ENCODE results near the gene PCP4.

PCP4 gene

DNA sequence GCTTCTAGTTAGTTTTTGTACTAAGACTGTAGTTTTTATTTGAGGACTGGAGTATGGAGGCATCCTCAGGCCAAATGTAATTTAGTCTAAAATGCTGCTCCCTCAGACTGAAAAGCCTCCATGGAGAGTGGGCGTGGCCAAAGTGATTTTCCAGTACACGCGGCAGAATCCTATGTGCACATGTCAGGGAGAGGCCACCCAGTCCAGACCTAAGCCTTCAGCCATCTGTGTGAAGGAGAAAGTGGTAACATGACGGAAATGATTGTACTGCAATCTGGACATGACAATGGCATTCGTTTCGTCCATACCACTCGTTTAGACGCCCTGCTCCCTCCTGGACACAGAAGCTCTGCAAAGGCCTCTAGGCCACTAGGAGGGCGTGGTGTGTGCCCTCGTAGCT is 56.2 kb downstream of the PCP4 start:
- no peak for DNase-seq (ENCODE audit: low spot score)

DNA sequence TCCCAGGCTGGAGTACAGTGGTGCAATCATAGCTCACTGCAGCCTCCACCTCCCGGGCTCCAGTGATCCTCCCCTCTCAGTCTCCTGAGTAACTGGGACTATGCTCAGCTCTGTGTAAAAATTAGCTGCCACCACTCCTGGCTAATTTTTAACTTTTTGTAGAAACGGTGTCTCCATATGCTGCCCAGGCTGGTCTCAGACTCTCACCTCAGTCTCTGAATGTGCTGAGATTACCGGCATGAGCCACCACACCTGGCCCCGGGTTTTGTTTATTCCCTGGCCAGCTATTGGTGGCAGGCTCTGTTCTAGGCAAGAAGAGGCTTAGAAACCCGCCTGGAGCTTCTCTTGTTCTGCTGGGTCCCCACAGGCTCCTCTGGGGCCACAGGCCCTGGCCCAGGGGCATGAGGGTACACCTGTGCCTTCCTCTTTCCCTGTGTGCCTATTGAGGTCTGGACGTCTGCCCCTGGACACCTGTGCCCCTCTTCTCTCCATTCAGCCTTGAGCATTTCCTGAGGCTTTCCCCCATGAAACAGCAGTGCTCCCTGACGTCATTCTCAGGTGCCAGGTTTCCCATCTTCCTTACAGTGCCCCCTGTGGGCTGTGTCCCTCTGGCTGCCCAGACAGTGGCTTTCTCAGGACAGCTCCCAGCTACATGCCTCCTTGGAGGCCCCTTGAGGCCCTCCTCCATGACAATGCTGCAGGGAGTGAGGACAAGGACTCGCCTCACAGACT is 57.5 kb downstream of the PCP4 start:
- DNase-seq (ENCODE audit: low spot score): no peak

- DNase-seq (ENCODE audit: low spot score): no peak
Measured at GRCh38 chr21:39927304-39927886, 60.2 kb downstream of the PCP4 start.

DNA sequence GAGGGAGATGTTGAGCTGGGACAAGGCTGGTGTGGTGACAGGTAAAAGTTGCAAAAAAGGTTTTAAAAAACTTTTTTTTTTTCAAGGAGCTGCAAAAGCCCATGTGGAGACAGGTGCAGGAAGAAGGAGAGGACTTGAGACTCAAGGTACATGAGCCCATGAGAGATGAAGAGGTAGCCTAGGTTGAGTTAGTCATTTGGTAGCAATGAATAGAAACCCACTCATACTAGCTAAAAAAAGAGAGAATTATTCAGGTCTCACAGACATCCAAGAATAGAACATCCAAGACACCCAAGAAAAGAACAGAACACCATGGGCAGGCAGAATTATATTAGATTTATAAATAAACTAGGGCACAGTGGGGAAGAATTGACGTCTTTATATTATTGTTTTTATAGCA is 65.1 kb downstream of the PCP4 start:
- no peak for DNase-seq (ENCODE audit: low spot score)

DNA sequence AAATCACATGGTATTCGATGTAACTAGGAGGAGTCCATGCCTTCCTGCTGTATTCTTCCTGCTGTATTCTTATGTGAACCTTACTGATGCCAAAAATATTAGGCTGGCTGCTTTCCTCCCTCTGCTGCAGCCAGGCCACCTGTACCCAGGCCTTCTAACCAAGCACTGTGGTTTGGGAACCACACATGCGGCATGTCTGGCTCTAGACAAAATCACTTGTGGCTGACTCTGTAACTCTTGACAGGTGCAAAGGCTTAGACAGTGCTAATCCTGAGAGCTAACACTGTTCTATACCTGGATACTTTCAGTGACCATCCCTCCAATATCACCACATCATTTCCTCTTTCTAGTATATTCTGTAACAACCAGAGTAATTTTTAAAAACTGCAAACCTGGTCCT is 67.7 kb downstream of the PCP4 start:
- DNase-seq (ENCODE audit: low spot score): no peak

- no peak for DNase-seq (ENCODE audit: low spot score)
Measured at GRCh38 chr21:39935716-39936115, 68.5 kb downstream of the PCP4 start.

DNA sequence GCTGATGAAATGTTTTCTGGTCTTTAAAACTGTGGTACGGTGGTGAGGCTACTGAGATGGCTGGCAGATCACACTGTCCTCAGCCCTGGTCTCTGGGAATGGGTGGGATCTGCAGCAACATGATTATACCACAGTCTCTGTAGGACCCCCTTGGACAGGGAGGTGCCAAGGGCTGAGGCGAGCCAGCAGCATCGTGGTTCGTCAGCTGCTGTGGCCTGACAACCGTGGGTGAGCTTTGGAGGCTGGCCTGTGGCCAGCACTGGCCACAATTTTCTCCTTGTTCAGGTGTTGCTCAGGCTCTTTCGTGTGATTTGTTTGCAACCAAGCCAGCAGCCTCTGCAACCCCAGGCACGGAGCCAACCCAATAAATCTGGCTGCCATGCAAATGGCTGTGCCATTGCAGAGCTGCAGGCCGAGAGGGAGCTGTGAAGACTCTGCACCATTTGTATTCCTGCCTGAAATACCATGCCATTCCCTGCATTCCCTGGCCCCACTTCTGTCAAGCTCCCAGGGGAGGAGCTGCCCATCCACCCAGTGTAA is 70.9 kb downstream of the PCP4 start:
- DNase-seq (ENCODE audit: low spot score): no peak

DNA sequence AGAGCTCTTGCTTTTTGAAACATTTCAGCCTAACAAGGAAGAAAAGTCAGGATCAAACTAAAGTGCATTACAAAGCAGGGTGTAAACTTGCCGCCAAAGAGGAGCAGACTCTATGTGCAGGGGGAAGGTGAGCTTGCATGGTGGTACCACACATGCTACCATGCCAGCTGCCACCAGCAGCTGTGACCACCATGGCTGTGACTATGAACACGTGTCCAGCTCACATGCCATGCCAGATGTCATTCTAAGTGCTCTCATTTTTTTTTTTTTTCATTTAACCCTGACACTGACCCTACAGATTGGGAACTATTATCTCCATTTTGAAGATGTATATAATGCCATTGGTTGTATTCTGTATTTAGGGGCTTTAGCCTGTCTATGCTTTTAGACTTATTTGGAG is 79.0 kb downstream of the PCP4 start:
- no peak for DNase-seq (ENCODE audit: low spot score)

- DNase-seq (ENCODE audit: low spot score): no peak
Measured at GRCh38 chr21:39947031-39947430, 79.8 kb downstream of the PCP4 start.

DNA sequence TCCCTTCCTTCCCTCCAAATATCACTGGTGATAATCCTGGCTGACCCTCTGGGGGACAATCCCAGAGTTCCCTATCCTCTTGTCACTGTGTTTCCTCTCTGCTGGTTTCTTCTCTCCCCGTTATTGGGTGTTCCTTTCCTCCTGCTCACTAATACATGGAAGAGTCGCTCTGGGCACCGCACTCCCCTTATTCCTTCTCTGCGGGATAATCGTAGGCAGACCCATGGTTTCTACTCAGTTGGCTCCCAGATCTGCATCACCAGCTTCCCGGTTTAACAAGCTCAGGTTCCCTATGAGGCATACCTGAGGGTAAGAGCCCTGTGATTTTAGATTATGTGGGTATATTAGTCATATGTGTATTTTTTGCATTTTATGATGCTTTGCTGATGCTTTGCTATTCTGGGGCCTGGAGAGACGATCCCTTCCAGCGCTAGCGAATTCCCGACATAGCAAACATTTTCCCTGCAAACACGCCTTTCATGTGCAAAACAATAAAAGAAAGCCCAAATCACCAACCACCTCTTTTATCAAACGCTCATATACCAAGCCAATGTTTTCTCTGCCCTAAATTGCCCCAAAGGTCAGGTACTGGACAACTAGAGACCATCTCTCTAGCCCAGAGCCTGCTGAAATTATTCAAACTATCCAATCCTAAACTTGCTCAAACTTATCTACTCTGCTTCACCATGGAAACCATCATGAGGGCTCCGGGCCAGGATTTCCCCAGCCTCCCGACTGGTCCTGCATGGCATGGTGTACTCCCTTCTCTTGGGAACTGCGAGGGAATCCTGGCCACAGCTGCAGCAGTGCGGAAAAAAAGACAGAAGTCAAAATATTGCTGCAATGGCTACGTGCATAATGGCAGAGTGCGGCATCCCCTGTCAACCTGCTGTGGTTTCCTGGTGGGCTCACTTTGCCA is 84.2 kb downstream of the PCP4 start:
- DNase-seq (ENCODE audit: low spot score): no peak

- no peak for DNase-seq (ENCODE audit: low spot score)
Measured at GRCh38 chr21:39952265-39952664, 85.0 kb downstream of the PCP4 start.

DNA sequence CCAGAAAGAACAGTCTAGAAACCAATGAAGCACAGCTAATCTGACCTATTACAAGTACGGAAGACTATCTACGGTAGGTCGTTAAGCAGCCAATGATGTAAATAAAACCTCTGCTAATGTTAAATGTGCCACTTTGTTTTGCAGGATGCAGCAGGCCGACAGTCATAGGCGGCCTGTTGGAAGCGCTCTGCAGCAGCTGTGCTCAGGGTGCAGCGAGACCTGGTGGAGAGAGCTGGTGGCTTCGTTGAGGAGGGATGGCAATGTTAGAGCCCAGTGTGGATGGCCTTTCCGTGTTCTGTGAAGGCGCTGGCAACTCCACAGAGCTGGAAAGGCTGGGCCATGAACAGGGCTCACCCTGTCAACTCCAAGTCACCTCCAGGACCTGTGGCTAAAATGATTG is 87.3 kb downstream of the PCP4 start:
- DNase-seq (ENCODE audit: low spot score): no peak

DNA sequence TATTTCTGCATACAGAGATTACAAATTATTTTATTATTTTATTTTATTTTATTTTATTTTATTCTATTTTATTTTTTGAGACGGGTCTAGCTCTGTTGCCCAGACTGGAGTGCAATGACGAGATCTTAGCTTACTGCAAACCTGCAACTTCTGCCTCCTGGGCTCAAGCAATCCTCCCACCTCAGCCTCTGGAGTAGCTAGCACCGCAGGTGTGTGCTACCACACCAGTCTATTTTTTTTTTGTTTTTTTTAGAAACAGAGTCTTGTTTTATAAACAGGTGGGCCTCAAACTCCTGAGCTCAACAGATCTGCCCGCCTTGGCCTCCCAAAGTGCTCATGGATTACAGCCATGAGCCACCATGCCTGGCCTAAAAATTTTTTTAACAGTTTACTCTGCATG is 88.1 kb downstream of the PCP4 start:
- no peak for DNase-seq (ENCODE audit: low spot score)

DNA sequence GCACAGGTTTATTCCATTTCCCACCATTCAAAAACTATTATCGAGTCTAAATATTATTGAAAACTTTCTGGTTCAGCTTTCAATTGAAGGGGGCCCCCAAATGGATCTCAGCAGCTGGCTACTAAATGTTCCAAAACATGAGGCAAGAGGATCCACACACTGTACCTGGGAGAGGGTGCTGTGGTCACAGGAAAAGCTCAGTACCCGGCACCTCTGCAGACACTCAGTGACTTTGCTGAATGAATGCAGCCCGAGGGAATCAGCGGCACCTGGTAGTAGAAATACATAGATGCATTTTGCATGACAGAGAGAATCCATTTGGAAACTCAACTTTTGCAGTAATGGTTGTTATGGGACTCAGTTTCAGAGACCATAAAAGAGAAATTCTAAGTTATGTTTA is 89.3 kb downstream of the PCP4 start:
- no peak for DNase-seq (ENCODE audit: low spot score)

- DNase-seq (ENCODE audit: low spot score): no peak
Measured at GRCh38 chr21:39958731-39959130, 91.5 kb downstream of the PCP4 start.

DNA sequence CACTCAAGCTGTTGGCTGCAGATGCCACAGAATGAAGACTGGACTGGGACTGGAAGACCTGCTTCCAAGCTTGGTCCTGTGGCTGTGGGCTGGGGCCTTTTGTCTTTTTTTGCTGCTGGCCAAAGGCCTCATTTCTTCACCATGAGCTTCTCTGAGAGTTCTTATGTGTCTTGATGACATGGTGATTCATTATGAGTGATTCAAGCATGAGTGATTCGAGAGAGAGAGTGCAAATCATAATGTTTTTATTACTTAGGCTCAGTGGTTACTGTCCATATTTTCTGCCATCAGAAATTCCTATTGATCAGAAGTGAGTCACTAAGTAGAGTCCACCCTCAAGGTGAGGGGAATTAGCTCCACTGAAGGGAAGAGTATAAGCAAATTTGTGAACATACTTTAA is 94.0 kb downstream of the PCP4 start:
- no peak for DNase-seq (ENCODE audit: low spot score)

DNA sequence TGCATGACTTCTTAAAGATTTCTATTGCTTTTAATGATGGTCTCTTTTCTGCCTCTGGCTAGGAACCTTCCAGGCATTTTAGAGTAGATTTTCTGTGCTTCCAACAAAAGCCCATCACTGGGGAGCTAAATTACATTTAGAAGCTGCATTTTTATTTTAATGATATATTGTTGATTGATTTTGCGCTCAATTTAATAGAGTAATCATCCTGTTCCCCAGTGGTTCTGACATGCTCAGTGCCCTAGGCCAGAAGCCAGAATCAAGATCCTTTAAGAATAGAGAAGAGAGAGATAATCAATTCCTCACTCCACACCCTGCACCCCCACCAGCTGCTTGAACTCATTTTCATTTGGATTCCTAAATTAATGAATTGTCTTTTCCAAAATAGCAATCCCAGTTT is 97.8 kb downstream of the PCP4 start:
- no peak for DNase-seq (ENCODE audit: low spot score)

DNA sequence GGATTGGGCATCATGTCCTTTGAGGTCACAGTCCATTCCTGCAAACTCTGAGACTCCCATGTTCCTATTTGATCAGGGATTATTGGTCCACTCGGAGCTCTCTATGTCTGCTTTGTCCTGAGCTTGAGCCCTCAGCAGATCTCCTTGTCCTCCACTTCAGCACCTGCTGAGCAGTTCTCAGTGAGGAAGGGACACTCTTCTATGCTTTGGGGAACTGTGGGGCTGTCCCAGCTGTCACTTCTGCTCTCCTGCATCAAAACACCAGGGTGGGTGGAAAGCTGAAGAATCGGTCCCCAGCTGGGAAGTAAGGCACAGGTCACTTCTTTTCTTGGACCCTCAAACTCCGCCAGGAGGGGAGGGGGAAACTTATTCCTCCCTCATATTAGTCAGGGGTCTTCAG is 99.5 kb downstream of the PCP4 start:
- DNase-seq (ENCODE audit: low spot score): no peak

DNA sequence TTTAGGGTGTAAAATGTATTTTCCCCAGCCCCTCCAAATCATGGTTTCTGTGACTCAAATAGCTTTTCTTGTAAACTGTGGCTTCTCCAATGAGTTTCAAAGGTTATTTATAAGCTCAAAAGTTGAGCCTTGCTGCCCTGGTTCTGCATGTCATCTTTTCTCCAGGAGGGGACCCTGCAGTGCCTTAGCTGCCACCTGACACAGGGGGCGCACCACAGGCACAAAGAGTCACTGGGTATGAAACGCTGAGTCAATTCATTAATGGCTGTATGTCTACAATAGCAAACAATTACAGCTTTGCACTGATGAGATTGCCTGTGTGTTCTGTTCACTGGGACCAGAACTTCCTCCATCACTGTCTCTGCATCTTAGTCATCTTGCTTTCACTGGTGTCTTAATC is 100.8 kb downstream of the PCP4 start:
- no peak for DNase-seq (ENCODE audit: low spot score)

- DNase-seq (ENCODE audit: low spot score): no peak
Measured at GRCh38 chr21:39969691-39970364, 102.6 kb downstream of the PCP4 start.

DNA sequence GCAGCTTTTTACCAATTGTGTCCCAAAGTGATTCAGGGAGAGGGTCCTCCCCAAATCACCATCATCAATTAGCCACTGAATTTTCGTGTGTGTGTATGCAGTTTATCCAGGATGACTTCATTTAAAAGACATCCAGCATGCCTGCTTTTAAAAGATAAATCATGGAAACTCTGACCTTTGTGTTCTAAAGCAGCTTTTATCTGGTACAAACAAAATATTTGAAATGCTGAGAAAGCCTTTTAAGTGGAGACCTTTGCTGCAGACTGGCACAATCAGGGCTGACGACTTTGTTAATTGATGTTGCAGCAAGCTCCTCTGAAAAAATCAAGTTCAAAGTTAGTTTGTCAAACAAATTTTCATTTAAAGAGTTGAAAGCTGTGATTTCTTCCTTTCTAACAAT is 104.7 kb downstream of the PCP4 start:
- no peak for DNase-seq (ENCODE audit: low spot score)

DNA sequence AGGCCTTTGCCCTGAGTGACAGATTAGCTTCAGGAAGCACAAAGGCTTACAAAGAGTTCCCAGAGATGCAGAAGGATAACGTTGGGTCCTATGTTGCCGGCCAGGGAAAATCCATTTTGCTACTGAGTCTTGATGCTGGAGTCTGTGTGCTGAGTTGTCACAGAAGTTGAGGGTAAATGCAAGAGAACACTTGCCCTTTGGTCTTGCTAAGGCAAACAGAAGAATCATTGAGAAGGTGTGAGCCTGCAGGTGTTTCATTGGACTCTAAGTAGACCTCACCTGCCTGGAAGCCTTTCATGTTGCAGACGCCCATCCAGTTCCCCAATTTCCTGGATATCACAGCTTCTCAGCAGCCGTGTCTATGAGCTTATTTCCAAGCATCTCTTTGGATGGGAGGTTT is 105.2 kb downstream of the PCP4 start:
- DNase-seq (ENCODE audit: low spot score): no peak
